Osteoblast (primary cell): ENCODE results near the gene ABCB8. TPM values are rescaled to one million over a fixed set of nuclear protein-coding genes. Genes with fewer than 3 reads are reported as not detected.

Experiments used
- DNase-seq: peaks from one replicate; pipeline ENCODE4 v3.0.0; 2011; ENCODE audit warnings: low spot score, mixed read lengths; ENCODE audit not compliant: insufficient read length; ENCODE audit errors: missing footprints
- H2AFZ ChIP-seq: 2 replicates; pipeline ENCODE4 v1.6.0; 2011; ENCODE audit warnings: mild to moderate bottlenecking, low read length
- H3K27ac ChIP-seq: 2 replicates; pipeline ENCODE4 v1.5.1; 2011; ENCODE audit warnings: mild to moderate bottlenecking, low read depth, low read length, moderate library complexity
- H3K27me3 ChIP-seq: 2 replicates; pipeline ENCODE4 v1.6.0; 2012; ENCODE audit warnings: mild to moderate bottlenecking, control low read depth, inconsistent platforms, low read length, moderate library complexity; ENCODE audit not compliant: insufficient read depth
- H3K36me3 ChIP-seq: 2 replicates; pipeline ENCODE4 v1.5.1; 2011; ENCODE audit warnings: mild to moderate bottlenecking, low read length, control low read depth, moderate library complexity; ENCODE audit not compliant: insufficient read depth
- H3K4me1 ChIP-seq: 2 replicates; pipeline ENCODE4 v1.5.1; 2011; ENCODE audit warnings: mild to moderate bottlenecking, low read length, control low read depth, moderate library complexity; ENCODE audit not compliant: insufficient read depth
- H3K4me2 ChIP-seq: 2 replicates; pipeline ENCODE4 v1.6.0; 2011; ENCODE audit warnings: mild to moderate bottlenecking, low read length; ENCODE audit not compliant: insufficient read depth
- H3K4me3 ChIP-seq: fragments of 200-600 bp; sonication (generic); 3 replicates; pipeline ENCODE4 v1.5.1; 2012; ENCODE audit warnings: mild to moderate bottlenecking, low read length, inconsistent platforms; ENCODE audit not compliant: insufficient read depth
- H3K79me2 ChIP-seq: 2 replicates; pipeline ENCODE4 v1.6.0; 2012; ENCODE audit warnings: mild to moderate bottlenecking, low read length, control low read depth, inconsistent platforms; ENCODE audit not compliant: insufficient read depth
- H3K9me3 ChIP-seq: 2 replicates; pipeline ENCODE4 v1.5.1; 2011; ENCODE audit warnings: low read depth, low read length, control low read depth
- H4K20me1 ChIP-seq: 2 replicates; pipeline ENCODE4 v1.6.0; 2012; ENCODE audit warnings: mild to moderate bottlenecking, low read length, control low read depth; ENCODE audit not compliant: insufficient read depth
- total RNA-seq: library from RNA; depleted of rRNA; stranded (reverse); fragments of >200 nt; gene quantifications from 2 replicates; pipeline ENCODE4 v1.2.3, GENCODE V29; 2012
- TF ChIP-seq, protein P1 (sequence below): IDR thresholded peaks from 2 replicates; pipeline ENCODE4 v1.5.1; 2011; ENCODE audit warnings: mild to moderate bottlenecking, low read depth, low read length, moderate library complexity; ENCODE audit errors: extremely low read depth

ABCB8 gene
- total RNA-seq, 1 donor, result 32.6 TPM

DNA sequence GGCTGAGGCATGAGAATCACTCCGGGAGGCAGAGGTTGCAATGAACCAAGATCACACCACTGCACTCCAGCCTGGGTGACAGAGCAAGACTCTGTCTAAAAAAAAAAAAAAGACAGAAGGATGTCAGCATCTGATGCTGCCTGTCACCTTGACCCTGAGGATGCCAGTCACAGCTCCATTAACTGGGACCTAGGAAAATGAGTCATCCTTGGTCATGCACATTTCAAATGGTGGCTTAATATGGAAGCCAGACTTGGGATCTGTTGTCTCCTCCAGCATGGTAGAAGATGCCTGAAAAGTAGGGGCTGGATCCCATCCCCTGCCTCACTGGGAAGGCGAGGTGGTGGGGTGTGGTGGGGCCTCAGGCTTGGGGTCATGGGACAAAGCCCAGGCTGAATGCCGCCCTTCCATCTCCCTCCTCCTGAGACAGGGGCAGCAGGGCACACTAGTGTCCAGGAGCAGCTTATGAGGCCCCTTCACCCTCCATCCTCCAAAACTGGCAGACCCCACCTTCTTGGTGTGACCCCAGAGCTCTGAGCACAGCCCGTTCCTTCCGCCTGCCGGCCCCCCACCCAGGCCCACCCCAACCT lies 36.1 kb upstream of the ABCB8 start:
- Histone ChIP-seq H3K4me1 (no peaks in the 10 kb centered on the region), H3K27me3 (peaks cover 3% of the 10 kb centered on the region), H3K79me2 (no peaks in the 10 kb centered on the region), H3K27ac (no peak overlapping the region), H2AFZ (no peak overlapping the region), H3K4me3 (no peak overlapping the region), H3K4me2 (no peak overlapping the region), H3K9me3 (no peaks in the 10 kb centered on the region), H4K20me1 (no peaks in the 10 kb centered on the region), H3K36me3 (no peaks in the 10 kb centered on the region)
- no peak for DNase-seq
- TF ChIP-seq, protein P1, sequence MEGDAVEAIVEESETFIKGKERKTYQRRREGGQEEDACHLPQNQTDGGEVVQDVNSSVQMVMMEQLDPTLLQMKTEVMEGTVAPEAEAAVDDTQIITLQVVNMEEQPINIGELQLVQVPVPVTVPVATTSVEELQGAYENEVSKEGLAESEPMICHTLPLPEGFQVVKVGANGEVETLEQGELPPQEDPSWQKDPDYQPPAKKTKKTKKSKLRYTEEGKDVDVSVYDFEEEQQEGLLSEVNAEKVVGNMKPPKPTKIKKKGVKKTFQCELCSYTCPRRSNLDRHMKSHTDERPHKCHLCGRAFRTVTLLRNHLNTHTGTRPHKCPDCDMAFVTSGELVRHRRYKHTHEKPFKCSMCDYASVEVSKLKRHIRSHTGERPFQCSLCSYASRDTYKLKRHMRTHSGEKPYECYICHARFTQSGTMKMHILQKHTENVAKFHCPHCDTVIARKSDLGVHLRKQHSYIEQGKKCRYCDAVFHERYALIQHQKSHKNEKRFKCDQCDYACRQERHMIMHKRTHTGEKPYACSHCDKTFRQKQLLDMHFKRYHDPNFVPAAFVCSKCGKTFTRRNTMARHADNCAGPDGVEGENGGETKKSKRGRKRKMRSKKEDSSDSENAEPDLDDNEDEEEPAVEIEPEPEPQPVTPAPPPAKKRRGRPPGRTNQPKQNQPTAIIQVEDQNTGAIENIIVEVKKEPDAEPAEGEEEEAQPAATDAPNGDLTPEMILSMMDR, result no peak

- H3K27ac ChIP-seq, result no peak overlapping the region
- H3K36me3 ChIP-seq, result no peaks in the 10 kb centered on the region
- H3K4me1 ChIP-seq, result no peaks in the 10 kb centered on the region
- H3K79me2 ChIP-seq, result no peaks in the 10 kb centered on the region
- H2AFZ ChIP-seq, result no peak overlapping the region
- no peaks in the 10 kb centered on the region for H4K20me1 ChIP-seq
- TF ChIP-seq, protein P1, result no peak
- H3K27me3 ChIP-seq, result peaks cover 3% of the 10 kb centered on the region
- H3K4me2 ChIP-seq, result no peak overlapping the region
- no peak overlapping the region for H3K4me3 ChIP-seq
- no peaks in the 10 kb centered on the region for H3K9me3 ChIP-seq
- DNase-seq, result peak; percentile 95
Measured at GRCh38 chr7:150992833-150993302, 35.4 kb upstream of the ABCB8 start.

GRCh38 chr7:150993511-150993910 lies 34.7 kb upstream of the ABCB8 start:
- no peak for DNase-seq
- no peak overlapping the region for H2AFZ ChIP-seq
- no peak overlapping the region for H3K4me3 ChIP-seq
- no peaks in the 10 kb centered on the region for H3K27me3 ChIP-seq
- H3K4me2 ChIP-seq, result no peak overlapping the region
- H3K27ac ChIP-seq, result no peak overlapping the region
- H3K4me1 ChIP-seq, result no peaks in the 10 kb centered on the region
- no peaks in the 10 kb centered on the region for H3K79me2 ChIP-seq
- no peaks in the 10 kb centered on the region for H3K36me3 ChIP-seq
- TF ChIP-seq, protein P1, result no peak
- no peaks in the 10 kb centered on the region for H4K20me1 ChIP-seq
- no peaks in the 10 kb centered on the region for H3K9me3 ChIP-seq

DNA sequence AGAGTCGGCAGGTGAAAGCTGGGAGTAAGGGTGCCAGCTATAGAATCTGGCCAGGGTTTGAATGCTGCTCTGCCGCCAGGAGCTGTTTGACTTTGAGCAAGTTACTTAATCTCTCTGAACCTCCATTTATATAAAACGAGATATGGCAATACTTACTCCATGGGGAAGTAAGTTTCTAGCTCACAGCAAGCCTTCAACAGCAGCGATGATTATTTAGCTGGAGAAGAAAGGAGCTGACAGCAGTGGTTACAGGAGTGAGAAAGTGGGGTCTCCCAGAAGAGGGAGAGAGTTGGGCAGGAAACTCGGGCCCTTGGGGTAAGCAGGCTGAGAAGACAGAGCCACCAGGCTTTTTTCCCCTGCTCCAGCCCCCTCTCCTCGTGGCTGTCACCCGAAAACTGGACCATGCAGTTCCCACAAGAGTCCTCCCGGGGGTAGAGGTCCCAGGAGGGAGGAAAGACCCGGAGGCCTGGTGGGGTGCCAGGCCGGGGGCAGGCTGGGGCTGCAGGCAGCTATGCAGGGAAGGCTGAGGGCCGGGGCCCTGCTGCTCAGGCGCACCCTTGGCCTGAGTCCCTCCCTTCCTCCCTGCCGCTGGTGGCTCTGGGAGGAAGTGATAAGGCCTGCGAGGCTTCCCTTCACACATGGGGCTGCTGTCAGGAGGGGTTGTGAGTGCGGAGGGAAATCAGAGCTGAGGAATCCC lies 34.0 kb upstream of the ABCB8 start:
- no peak overlapping the region for H2AFZ ChIP-seq
- no peak overlapping the region for H3K27ac ChIP-seq
- no peak overlapping the region for H3K4me2 ChIP-seq

More for the DNA sequence above, 34.0 kb upstream of the ABCB8 start:
- TF ChIP-seq, protein P1, result no peak
- Histone ChIP-seq H4K20me1 (no peaks in the 10 kb centered on the region), H3K27me3 (no peaks in the 10 kb centered on the region), H3K9me3 (no peaks in the 10 kb centered on the region), H3K4me3 (no peak overlapping the region), H3K36me3 (no peaks in the 10 kb centered on the region), H3K79me2 (no peaks in the 10 kb centered on the region), H3K4me1 (no peaks in the 10 kb centered on the region)
- DNase-seq, result no peak
